NCI-H345 (cell line): ENCODE data around the gene LCOR.
"Not testable (repeated sequence)": the region's sequence is repeated elsewhere in the genome, so short reads cannot be mapped to it uniquely, and the experiment has no call there.

Experiments used
- DNase-seq: peaks from one replicate; lab custom pipeline; 2025; lab: John Stamatoyannopoulos, UW

The LCOR gene

DNA sequence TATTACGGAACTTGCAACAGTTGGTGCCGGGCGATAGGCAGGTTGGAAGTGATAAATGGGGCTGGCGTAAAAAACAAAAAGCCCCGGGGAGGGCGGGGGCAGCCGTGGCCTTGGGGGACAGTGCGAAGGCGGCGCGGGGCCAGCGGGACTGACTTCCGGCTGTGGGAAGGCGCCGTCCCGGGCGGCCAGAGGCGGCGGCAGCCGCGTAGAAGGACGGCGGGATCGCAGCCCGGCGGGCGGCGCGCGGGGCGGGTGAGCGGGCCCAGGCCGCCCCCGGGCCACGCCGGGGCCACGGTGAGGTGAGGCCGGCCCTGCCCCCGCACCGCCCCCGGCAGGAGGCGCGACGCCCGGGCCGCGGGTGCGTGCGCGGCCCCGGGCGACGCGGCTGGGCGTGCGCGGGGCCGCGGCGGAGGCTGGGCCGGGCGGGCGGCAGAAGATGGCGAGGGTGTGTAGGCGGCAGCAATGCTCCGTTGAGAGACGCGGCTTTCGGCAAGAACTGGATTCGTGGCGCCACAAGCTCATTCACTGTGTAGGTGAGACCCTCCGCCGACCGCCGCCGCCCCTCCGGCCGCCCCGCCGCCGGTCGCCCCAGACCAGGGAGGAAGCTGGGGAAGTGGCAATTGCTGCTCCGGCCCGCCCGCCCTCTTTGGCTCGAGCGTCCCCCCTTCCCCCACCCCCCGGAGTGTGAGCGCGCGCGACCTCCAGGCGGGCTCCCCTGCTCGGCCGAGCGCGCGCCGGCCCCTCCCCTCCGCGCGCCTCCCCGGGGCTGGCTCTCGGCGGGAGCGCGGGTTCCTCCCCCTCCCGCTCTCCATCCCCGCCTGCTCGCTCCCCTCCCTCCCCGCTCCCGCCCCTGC lies at the start of gene LCOR:
Gene LCOR, plus strand, starts transcription at position 432 of the 854 bp plus-strand sequence. CDS start 116,760 bp downstream, outside the sequence.
- DNase-seq, result peak; percentile 84

DNA sequence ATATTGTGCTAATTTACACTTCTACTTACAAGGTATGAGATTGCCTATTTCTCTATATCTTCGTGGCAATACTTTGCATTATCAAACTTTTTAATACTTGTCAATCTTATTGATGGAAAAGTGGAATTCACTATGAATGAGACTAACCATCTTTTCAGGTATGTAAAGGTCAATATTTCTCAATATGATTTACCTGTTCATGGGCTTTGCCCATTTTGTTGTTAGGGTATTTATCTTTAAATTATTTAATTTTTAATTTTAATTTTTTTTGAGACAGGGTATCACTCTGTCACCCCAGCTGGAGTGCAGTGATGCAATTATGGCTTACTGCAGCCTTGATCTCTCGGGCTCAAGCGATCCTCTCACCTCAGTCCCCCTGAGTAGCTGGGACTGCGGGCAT lies 47.8 kb upstream of the LCOR start:
- no peak for DNase-seq

- DNase-seq, result no peak
Observed at GRCh38 chr10:96789571-96790108, 42.5 kb upstream of the LCOR start.

DNA sequence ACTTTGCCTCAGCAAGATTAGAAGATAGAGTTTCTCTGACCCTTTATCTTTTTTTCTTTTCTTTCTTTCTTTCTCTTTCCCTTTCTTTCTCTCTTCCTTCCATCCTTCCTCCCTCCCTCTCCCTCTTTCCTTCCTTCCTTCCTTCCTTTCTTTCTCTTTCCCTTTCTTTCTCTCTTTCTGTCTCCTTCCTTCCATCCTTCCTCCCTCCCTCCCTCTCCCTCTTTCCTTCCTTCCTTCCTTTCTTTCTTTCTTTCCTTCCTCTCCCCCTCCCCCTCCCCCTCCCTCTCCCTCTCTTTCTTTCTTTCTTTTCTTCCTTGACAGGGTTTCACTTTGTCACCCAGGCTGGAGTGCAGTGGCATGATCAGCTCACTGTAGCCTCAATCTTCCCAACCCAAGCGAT lies 40.2 kb upstream of the LCOR start:
- no peak for DNase-seq

DNA sequence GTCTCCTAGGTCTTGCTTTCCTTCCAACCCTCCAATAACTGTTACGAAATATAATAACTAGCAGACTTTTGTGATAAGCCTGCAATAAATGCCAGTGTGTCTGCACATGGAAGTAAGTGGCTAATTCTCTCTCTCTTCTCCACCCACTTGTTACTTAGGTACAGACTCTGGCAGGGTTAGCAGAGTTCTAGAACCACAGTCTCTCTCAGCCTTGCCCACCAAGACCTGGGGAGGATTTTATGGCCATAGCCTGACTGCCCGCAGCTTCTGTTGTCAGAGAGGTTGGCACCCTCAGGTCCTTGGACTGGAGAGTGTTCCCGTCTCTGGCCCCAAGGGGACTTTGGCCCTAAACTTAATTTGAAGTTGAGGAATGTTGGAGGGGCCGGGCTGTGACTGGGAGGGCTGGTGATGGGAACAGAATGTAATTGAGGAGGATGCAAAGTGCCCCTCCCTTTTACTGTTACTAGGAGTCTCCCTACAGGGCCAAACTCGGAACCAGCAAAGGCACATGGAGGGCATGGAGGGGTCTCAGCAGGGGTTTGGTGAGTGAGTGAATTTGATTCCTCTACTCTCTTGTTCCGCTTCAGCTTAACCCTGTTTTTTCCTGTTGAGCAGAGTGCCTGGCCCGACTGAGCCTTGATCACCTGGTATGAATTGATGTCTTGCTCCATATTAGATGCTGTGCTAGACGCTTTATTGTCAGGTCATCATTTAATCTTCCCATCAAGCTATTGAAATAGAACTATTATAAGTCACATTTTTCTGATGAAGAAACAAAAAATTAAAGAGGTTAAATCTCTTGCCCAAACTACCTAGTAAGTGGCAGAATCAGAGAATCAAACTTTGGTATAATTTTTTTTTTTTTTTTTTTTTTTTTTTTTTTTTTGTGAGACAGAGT lies 37.0 kb upstream of the LCOR start:
- no peak for DNase-seq

DNA sequence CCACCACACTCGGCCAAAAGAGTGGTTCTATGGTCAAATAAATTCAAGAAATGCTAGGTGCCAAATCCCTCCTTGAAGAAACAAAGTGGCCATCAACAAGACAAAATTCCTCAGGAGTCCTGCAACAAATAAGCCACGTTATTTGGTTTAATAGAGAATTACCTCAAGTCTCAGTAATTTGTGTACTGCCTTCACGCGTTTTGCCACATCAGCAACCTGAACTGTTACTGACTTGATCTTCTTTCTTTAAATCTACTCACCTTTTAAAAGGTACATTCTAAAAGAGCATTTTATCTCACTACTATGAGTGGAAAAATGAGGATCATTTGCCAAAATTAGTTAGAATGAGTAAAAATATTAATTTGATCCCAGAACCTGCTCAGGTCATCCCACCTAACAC lies 34.6 kb upstream of the LCOR start:
- no peak for DNase-seq

DNA sequence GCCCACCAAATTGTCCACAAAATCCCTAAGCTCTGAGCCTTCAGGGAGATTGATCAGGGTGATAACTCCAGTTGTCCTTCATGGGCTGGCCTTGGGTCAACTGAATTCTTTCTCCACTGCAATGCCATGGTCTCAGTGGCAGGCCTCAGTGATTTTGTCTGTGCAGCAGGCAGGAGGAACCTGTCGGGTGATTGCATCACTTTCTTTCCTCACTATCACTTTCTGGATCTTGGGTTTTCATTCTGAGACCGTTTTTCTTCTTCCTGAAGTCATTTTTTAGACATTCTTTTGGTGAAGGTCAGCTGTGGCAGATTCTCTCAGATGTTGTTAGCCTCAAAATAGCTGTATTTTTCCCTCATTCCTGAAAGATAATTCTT lies 28.8 kb upstream of the LCOR start:
- DNase-seq, result no peak

DNA sequence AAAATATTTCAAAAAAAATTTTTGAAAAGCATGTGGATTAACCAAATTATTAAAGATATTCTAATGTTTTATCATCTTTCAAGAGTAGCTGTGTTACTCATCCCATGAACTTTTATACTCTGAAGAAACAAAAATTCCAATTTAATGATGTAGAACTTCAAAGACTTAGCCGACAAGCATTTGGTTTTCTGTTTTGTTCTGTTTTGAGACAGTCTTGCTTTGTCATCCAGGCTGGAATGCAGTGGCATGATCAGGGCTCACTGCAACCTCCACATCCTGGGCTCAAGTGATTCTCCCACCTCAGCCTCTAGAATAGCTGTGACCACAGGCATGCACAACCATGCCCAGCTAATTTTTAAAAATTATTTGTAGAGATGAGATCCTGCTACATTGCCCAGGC lies 17.8 kb upstream of the LCOR start:
- no peak for DNase-seq

DNA sequence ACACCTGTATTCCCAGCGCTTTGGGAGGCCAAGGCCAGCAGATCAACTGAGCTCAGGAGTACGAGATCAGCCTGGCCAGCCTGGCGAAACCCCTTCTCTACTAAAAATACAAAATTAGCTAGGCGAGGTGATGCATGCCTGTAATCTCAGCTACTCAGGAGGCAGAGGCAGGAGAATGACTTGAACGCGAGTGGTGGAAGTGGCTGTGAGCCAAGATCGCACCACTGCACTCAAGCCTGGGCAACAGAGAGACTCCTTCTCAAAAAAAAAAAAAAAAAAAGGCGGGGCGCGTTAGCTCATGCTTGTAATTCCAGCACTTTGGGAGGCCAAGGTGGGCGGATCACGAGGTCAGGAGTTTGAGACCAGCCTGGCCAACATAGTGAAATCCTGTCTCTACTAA lies 13.1 kb upstream of the LCOR start:
- not testable (repeated sequence) for DNase-seq

GRCh38 chr10:96820765-96821164 lies 11.3 kb upstream of the LCOR start:
- DNase-seq, result no peak

GRCh38 chr10:96826438-96826837 lies 5.7 kb upstream of the LCOR start:
- DNase-seq, result no peak

DNA sequence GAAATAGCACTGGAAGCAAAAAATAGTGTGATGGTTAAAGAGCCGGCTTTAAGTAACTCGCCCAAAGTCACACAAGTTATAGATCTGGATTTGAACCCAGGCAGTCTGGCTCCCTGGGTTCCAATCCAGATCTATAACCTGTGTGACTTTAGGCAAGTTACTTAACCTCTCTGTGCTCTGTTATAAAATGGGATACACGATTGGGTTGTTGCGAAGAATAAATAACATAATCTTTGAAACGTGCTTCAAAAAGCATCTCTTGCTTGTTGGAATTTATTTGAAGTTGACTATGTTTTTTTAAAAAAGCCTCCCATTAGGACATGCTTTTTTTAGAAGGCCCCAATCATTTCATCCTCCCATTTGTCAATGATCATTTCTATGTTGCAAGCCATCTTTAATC lies 3.5 kb upstream of the LCOR start:
- no peak for DNase-seq

DNA sequence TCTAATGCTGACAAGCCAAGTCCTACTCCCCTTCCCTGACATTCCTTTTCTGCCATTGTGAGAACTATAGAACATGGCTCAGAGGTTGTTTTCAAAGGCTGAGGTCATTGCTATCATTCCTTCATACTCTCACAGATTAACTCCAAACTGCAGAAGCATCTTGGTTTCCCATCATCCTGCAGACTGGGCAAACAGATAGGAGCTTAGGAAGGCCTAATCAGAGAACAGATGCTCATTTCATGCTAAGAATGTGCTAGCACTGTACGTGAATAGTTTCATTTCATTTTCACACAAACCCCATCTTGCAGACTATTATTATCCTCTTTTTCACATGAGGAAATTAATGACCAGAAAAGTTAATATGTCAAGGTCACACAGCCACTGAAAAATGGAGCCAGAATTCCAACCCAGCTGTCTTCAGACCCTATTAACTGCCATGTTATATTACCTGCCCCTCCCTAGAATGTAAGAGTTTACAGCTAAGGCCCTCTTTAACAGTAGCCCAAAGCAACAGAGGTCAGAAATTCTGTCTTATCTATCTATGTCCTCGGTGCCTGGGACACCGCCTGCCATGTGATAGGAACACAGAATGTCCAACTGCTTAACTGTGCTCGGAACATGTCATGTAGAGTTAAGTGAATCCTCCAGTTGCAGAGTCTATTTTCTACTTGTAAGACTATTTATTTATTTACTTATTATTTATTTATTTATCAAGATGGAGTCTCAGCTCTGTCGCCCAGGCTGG lies 2.9 kb upstream of the LCOR start:
- no peak for DNase-seq

GRCh38 chr10:96830511-96831199 lies 1.4 kb upstream of the LCOR start:
- peak; percentile 10 for DNase-seq

DNA sequence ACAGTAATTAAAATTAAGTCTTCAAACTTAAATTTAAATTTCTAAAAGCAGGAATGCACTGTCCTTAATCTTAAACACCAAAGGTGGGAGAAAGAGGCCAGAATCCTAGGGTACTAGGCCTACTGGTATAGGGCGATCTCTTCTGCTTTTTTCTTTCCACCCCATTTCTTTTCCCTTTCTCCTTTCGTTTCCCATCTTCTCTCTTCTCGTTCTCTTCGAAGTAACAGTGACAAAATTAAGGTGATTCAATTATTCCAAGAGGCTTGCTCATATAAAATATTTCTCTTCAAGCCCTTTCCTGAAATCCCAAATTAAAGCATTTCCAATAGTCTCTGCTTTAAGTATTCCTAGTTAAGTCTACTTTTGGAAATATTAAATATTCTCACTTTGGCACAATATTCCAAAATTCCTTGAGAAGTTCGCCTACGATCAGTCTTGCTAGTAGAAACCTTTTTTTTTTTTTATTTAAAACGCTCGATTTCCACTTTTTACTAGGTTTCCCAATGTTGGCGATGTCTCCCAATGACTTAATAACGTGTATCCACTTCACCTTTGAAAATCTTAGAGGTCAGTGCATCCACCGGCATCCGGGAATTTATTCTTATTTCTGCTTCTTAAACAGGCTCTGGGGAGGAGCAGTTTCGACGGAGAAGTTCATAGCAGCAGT lies 765 bp upstream of the LCOR start:
- no peak for DNase-seq

DNA sequence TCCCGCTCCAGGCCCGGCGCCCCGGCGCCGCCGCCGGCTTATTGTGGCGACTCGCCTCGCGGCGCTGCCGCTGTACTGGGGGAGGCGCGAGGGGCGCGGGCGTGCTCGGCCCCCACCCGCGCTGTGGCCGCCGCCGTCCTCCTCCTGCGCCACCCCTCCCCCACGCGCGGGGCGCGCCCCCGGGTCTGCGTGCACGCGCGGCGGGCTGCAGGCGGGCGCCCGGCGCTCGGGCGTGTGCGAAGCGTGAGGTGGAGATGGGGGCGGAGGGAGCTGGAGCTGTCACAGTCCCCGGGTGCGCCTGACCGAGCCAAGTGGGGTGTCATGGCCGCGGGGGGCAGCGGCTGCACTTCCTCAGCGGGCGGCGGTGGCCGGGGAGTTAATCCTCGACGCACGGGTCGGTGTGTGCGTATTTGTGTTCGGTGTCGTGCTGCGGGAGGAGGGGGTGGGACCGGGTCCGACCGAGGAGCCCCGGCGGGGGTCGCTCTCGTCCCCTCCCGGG lies 672 bp downstream of the LCOR start:
- DNase-seq, result peak; percentile 80

DNA sequence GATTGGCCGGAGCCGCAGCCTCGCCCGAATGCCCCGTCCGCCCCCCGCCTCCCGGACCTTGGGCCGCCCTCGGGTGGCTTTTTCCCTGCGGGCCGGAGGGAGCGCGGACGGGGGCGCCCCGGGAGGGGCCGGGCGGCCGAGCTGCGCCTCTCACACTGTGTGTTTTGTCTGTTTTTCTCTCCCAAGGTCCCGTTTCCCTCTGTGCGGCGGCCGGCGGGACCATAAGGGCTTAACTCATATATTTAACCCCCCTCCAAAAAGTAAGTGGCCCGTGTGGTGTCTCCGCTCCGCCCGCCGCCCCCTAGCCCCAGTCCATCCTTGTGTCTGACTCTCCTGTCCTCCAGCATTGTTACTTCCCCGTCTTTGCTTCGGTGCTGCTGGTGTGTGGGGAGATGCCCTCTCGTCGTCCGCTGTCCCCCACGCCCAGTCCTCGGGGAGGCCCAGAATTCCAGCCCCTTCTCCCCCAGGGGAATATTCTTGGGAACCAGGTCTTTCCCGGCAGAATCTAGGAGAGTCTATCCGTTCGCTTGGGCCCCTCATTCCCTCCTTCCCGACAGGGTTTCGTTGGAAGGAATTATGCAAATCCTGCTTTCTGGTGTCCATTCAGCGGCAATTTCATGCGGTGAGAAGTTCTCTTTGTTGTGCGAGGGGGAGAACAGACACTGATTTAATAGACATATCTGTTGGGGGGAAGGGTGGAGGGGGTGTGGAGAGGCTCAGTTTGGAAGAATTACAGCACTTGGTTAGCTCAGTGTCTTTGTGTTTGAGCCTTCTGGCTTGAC lies 1.3 kb downstream of the LCOR start:
- DNase-seq, result peak; percentile 15

GRCh38 chr10:96834120-96834519 lies 2.0 kb downstream of the LCOR start:
- no peak for DNase-seq

DNA sequence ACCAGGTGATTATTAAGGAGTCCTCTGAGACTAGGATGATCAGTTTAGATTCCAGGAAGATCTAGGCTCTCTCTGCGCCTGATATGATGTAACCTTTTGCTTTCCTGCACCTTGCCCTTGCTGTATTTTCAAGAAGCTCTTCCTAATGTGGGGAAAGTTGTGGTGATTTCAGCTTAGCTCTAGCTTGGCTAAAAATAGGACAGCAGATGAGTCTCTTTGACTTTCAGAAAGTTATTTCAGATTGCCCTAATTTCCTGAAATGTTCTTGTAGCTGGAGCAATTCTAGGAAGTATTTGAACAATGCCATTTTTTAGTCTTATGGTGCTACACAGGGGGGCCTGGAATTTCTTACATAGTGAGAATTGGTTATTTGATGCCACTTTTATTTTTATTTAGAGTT lies 3.8 kb downstream of the LCOR start:
- DNase-seq, result no peak

DNA sequence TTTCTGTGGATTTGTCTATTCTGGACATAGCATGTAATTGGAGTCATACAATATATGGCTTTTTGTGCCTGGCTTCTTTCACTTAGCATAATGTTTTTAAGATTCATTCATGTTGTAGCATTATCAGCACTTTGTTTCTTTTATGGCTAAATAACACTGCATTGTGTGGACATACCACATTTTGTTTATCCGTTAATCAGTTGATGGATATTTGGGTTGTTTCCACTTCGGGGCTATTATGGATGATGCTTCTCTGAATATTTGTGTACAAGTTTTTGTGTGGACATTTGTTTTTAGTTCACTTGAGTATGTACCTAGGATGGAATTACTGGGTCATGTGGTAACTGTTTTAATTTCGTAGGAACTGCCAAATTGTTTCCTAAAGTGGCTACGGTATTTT lies 6.4 kb downstream of the LCOR start:
- no peak for DNase-seq
